SW 1271 (cell line): ENCODE results near the gene ASPHD1.
"Not testable (repeated sequence)": the region's sequence is repeated elsewhere in the genome, so short reads cannot be mapped to it uniquely, and the experiment has no call there.

ENCODE experiments used
- DNase-seq, 2 experiments: peaks; one replicate each; lab custom pipeline; 2025; lab: John Stamatoyannopoulos, UW

The ASPHD1 gene

DNA sequence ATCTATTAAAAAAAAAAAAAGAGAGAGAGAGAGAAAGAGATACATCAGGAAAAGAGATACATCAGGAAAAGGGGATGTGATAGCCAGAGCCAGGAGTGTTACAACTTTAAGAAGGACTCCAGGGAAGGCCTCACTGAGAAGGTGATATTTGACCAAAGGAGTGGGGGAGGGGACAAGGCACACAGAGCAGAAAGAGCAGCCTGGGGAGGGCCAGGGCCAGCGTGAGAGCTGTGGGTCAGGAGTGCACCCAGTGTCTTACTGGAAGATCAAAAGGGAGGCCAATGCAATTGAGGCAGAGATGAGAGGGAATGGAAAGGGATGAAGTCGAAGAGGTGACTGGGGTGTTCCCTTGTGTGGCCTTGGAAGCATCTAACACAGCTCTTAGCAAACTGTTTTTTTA is 7.7 kb downstream of the ASPHD1 start:
- no peak for DNase-seq

DNA sequence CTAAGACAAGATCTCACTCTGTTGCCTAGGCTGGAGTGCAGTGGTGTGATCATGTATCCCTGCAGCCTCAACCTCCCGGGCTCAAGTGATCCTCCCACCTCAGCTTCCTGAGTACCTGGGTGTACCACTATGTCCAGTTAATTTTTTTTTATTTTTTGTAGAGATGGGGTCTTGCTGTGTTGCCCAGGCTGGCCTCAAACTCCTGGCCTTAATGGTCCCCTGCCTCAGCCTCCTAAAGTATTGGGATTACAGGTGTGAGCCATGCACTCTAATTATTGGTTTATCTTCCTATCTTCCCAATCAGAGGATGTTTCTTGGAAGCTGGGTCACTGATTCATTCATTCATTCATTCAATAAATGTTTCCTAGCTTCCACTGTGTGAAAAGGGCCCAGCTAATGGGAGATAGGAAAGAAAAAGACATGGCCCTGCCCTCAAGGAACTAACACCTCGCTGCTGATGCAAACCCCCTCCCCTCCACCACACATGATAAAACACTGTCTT is 8.5 kb downstream of the ASPHD1 start:
- no peak for DNase-seq

DNA sequence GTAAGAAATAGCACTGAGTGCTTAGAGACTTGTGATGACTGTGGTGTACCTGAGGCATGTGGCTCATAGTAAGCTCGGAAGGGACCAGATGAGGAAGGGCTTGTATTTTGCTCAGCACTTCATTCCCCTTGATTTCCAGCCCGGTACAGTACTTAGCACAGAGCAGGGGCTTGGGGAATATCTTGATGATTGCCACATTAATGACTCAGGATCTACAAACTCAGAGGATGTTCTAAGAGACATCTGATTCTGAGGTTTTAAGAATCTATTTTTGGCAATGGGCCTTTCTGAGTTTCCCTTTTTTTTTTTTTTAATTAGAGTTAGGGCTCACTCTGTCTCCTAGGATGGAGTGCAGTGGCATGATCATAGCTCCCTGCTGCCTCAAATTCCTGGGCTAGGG is 9.1 kb downstream of the ASPHD1 start:
- no peak for DNase-seq

DNA sequence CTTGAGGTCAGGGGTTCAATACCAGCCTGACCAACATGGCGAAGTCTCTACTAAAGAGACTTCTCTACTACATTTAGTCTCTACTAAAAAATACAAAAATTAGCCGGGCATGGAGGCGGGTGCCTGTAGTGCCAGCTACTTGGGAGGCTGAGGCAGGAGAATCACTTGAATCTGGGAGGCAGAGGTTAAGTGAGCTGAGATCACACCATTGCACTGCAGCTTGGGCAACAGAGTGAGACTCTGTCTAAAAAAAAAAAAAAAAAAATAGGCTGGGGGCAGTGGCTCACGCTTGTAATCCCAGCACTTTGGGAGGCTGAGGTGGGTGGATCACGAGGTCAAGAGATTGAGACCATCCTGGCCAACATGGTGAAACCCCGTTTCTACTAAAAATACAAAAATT is 9.6 kb downstream of the ASPHD1 start:
- not testable (repeated sequence) for DNase-seq

DNA sequence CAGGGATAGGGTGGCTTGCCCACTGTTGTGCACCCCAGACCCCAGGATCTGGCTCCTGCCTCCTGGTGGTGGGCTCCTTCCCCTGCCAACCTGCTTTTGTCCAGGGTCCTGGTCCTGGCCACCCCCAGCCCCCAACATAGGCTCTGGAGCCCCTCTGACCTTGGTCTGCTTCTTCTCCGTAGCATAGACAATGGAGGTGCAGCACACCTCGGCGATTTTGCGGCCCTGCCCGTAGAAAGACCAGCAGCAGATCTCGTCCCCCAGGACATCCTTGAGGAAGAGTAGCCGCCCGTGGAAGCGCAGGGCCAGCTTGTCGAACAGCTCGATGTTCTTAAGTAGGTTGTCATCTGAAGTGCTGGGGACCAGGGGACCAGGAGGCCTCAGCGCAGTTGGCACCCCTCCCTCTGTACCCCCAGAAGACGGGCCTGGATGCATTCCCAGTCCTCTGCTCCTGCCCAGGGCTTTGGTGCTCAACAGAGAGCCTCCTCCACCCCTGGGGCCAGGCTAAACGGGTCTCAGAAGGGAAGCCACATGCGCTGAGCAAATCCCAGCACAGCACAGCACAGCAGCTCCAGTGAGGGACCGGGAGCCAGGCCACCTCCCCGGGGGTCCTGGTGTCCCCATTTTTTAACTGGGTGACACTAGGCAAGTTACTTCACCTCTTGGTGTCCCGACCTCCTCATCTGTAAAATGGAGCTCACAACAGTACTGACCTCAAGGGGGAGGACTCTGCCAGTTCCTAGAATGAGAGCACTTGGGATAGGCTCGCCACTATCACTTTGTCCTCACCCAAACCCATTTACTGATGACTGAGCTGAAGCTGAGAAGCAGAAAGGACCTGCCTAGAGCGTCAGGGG is 10.8 kb downstream of the ASPHD1 start:
- DNase-seq, result no peak

DNA sequence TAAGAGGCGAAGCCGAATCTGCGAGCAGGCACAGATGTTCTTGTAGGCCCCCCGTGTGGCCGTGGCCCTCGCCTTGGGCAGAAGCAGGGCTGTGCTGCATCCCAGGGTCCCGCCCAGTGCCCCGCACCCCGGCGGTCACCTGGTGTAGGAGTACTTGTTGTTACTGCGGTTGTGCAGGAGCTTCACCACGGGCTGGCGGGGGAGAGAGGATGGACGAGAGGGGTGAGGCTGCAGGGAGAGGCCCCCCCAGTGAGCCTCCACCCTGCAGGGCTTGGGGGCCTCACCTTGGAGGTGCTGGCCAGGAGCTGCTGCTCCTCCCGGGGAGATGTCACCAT is 11.4 kb downstream of the ASPHD1 start:
- DNase-seq, result no peak

DNA sequence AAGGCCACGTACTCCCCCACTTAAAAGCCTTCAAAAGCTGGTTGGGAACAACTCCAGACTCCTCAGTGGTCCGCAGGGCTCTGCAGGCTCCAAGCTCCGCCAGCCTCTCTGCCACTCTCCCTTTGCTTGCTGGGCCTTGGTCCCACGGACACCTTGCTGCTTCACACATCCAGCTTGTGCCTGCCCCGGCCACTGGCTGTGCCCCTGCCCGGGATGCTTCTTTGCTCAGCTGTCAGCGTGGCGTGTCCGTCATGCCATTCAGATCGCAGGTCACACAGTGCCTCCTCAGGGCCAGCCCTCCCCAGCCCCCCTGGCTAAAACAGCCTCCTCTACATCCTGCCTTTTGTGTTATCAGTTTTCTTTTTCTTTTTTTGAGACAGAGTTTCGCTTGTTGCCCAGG is 11.8 kb downstream of the ASPHD1 start:
- DNase-seq, result no peak

DNA sequence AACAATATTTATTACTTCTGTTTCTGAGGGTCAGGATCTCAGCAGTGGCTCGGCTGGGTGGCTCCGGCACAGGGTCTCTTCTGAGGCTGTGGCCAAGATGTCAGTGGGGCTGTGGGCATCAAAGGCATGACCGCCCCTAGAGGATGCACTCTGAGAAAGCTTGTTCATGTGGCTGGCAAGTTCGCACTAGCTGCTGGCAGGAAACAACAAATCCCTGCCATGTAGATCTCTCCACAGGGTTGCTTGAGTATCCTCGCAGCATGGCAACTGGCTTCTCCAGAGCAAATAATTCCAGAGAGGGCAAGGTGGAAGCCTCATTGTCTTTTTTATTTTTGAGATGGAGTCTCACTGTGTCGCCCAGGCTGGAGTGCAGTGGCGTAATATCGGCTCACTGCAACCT is 13.2 kb downstream of the ASPHD1 start:
- DNase-seq, result no peak

DNA sequence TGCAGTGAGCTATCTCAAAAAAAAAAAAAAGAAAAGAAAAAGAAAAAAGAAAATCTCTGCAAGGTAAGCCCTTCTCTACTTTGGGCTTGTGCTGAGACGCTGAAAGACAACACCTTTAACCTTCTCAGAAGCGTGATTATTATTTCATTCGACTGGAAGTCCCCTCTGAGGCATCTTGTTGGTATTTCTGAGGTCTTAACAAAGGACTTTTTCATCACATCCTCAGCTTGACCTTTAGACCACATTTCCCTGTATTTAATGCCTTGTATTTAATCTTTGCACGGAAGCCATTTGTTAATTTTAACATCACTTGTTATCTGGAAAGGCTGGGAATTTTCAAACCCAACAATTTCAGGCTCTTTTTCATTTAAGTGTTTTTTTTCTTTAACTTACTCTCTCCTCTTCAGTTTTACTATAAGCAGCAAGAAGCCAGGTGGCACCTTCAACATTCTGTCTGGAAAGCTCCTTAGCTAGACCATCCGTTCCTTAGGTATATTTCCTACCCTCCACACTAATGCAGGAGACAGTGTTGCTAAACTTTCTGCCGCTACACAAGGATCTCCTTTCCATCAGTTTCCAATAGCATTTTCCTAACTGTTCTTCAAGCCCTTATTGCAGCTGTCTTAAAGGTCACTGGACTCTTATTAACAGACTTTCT is 15.4 kb downstream of the ASPHD1 start:
- DNase-seq, result peak in 1 of 2 experiments; percentile 59

DNA sequence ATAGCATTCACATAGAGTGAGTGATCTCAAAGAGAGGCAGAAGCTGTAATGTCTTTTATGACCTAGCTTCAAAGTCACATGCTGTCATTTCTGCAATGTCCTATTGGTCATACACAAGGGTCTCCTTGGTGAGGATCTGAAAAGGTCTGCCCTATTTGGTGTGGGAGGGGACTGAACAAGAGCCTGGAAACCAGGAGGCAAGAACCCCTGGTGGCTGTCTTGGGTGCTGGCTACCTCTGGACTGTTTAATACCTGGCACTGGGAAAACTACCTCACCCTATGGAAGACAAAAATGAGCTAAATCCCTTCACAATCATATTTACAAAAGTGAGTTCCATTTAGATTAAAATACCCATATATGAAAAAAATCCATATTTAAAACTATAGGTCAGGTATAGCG is 16.7 kb downstream of the ASPHD1 start:
- no peak for DNase-seq

DNA sequence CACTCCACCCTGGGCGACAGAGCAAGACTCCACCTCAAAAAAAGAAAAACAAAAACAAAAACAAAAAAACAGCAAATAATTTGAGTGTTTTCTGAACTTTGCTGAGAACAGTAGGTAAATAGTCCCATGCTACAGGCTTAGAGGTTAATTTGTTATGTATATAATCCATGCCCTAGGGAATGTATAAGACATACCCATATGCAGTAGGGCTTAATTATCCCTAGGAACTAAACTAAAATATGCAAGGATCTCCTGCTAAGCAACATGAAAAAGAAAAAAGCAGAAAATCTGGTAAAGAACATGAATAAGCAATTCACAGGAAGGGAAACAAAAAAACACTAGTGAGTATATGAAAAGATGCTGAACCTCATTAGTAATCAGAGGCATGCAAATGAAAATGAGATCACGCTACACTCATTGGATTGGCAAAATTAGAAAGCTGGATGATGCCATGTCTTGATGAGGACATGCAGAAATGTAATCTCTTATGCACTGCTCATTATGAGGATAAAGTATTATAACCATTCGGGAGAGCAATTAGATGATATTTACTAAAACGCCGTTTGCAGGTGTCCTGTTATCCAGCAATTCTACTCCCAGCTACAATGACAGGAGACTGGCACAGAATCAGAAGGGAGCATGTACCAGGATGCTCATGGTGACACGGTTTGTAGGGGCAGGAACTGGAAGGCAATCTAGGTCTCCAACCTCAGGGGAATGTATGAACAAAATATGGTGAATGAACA is 20.2 kb downstream of the ASPHD1 start:
- DNase-seq, result no peak

DNA sequence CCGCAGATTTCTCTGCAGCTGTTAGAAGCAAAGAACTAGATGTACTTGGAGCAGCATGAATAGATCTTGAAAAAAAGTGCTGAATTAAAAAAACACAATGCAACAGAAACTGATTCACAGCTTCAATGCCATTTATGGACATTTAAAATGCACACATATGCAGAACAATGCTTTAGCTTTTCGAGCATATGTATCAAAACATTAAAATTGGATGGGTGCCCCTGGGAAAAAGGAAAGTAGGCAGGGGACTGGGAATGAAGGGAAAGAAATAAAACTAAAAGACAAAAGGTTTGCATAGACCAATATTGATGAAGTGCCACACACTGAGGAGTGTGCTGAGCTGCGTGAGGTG is 20.7 kb downstream of the ASPHD1 start:
- DNase-seq, result no peak

DNA sequence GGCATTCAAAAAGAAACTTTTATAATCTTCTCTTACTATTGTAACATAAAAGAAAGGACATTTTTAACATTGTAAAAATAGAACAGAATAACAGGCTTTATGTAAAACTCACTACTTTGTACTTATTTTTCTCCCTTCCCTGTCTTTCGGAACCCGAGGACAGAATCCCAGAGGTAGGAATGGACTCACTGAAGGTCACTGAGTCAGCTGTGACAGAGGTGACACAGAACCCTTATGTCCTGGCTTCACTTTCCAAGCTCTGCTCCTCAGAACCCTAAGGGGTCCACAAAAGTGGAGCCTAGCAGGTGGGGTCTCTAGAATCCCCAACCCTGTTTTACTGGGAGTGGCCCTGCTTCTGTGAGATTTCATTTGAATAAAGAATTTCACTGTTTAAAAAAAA is 22.0 kb downstream of the ASPHD1 start:
- no peak for DNase-seq

DNA sequence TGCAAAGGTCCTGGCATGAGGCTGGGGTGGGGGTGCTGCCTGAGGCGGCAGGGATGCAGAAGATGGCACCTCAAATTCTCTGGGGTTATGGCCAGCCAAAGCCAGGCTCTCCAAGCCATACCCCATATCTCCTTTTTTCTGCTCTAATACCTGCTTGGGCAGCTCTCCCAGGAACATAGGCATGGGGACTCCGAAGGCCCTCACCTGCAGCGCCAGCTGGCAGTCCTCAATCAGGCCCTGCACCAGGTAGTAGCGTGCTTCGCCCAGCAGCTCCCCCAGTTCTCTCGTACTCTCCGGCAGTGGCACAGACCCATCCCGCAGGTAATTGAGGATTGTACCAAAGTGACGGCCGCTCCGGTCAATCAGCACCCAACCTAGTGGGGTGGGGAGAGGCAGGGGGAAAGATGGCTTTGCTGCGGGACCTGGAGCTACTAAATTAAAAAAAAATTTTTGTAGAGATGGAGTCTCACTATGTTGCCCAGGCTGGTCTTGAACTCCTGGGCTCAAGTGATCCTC is 22.8 kb downstream of the ASPHD1 start:
- no peak for DNase-seq

DNA sequence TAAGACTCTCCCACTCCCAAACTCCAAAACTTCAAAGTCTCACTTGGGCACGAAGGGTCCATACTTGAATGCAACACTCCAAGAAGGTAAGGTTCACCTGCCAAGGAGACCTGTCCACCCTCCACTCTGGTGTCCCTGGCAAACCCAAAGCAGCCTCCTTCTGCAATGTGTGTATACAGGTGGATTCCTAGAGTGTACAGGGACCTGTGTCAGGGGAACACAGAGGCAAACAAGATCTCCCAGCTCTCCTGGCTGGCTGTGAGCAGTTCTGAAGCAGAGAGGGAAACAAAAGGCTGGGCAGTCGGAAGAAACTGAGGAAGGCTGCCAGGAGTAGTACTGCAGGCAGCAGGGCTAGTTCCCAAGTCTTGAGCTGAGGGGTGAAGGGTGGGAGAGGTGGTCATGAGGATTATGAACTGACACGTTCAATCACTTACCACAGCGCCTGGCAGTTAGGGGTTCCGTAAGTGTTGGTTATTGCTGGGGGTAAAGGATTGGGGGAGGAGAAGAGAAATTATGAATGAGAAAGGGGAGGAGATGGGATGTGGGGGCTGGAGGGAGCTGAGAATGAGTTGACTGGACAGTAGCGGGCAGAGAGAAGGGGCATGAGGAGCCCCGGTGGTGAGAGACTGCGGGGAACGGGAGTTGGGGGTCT is 24.9 kb downstream of the ASPHD1 start:
- no peak for DNase-seq

DNA sequence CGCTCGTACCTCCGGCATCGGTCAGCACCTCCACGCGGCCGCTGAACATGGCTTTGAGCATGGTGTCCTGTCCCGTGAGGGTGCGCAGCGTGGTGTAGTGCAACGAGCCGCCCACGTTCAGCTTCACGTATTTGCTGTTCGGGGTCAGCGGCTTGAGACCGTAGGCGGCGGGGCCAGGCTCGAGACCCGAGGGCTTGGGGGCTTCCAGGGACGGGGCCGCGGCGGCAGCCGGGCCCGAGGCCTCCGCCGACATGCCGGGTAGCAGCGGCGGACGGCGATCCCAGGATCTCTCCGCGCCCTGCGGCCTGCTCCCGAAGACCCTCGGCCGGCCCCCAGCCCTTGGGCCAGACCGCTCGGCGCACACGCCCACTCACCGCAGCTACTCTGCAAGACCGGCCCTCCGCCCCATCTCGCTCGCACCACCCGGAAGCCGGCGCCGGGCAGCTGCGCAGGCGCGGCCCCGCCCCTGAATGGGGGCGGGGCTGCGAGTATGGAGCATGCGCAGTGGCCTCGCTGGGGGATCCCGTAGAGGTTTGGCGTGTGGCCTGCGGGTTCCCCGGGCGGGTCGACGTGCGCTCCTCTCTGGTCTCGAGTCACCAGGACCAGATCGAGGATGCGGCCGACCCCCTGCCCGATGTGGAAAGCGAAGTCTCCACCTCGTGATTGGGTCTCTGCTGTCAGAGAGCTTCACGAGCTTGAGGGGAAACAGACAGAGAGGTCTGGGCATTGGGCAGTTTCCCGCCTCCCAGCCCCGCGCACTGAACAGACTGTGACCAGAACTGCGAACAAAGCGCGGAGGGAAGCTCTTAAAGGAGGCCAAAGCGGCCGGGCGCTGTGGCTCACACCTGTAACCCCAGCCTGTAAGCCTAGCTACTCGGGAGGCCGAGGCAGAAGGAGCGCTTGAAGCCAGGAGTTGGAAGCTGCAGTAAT is 25.8 kb downstream of the ASPHD1 start, which contains the start of gene KCTD13:
Gene KCTD13, minus strand, starts transcription at position 446 of the 930 bp plus-strand sequence. Its CDS starts 193 bp downstream, at position 253.
- DNase-seq, result peak; percentile 63 to 80

DNA sequence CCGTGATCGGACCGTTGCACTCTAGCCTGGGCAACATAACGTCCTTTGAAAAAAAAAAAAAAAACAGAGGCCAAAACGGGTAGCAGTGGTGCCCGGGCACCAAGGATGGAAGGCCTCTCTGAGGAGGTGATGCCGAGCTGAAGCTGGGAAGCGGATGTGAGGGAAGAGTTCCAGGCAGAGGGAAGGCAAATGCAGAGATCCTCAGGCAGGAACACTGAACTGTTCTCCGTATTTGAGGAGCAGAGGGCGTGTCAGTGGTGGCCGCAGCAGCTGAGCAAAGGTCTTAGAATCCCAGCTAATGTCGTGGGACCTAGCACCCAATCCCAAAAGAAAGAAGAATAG is 26.4 kb downstream of the ASPHD1 start:
- peak in 1 of 2 experiments; percentile 69 for DNase-seq

DNA sequence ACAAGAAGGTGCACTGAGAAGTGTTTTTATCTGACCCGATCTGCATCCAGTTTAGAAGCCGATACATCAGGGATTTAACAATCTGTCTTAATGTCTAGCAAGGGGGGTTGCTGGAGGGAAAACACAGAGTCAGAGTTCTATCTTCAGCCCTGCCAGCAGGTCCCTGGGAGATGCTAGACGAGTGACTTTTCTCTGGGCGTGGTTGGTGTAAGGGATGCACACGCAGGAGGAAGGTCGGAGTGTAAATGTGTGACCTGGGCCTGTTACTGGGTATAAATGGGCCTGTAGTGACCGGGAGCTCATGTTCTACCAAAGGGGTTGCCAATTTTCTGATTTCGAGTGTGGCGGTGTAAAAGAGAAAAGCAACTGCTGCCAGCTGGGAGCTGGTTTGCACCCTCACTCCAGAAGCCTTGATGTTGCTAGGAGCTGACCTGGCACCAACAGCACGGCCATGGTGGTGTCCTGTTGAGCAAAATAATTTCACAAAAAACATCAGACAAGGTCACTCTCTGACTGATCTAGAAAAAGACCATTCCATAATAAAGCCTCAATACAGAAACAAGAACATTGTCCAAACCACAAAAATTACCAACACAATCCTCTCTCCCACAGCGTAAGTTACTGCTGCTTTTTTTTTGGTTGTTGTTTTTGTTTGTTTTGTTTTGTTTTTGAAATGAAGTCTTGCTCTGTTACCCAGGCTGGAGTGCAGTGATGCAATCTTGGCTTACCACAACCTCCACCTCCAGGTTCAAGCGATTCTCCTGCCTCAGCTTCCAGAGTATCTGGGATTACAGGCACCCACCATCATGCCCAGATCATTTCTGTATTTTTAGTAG is 27.0 kb downstream of the ASPHD1 start:
- no peak for DNase-seq

DNA sequence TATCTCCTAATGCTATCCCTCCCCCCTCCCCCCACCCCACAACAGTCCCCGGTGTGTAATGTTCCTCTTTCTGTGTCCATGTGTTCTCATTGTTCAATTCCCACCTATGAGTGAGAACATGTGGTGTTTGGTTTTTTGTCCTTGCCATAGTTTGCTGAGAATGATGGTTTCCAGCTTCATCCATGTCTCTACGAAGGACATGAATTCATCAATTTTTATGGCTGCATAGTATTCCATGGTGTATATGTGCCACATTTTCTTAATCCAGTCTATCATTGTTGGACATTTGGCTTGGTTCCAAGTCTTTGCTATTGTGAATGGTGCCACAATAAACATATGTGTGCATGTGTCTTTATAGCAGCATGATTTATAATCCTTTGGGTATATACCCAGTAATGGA is 31.5 kb downstream of the ASPHD1 start:
- not testable (repeated sequence) for DNase-seq

DNA sequence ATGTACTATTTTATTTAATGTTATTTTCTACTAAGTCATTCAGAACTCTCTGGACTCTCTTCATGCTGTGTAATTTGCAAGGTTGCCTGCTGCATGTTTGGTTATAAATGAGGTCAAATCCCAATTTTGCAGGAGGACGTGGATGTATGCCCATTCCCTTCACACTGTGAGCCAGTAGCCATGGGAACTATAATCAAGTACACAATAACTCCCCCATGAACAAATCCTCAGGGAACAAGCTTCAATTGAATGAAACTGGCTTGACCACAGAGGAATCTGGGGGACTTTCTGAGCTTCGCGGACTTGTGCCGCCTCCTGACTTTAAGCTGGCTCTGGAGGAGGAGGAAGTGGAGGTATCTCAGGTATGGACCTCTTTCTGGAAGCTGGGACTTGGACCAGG is 40.4 kb downstream of the ASPHD1 start:
- no peak for DNase-seq
